Measurements from ENCODE around the gene ZNF627. TPM values are rescaled to one million over a fixed set of nuclear protein-coding genes. Genes with fewer than 3 reads are reported as not detected.
"Not testable (repeated sequence)": the region's sequence is repeated elsewhere in the genome, so short reads cannot be mapped to it uniquely, and the experiment has no call there.

ZNF627 gene
- total RNA-seq, 1 donor from 2014 or later, result 48.2 TPM

GRCh38 chr19:11566164-11566563, 31.1 kb upstream of the ZNF627 start:
- no peak for DNase-seq
- no peaks in the 10 kb centered on the region for H3K4me1 Mint-ChIP-seq (ENCODE audit: low read depth, unreplicated experiment)
- H3K36me3 Mint-ChIP-seq (ENCODE audit: unreplicated experiment), result no peaks in the 10 kb centered on the region
- TF ChIP-seq, protein P1, sequence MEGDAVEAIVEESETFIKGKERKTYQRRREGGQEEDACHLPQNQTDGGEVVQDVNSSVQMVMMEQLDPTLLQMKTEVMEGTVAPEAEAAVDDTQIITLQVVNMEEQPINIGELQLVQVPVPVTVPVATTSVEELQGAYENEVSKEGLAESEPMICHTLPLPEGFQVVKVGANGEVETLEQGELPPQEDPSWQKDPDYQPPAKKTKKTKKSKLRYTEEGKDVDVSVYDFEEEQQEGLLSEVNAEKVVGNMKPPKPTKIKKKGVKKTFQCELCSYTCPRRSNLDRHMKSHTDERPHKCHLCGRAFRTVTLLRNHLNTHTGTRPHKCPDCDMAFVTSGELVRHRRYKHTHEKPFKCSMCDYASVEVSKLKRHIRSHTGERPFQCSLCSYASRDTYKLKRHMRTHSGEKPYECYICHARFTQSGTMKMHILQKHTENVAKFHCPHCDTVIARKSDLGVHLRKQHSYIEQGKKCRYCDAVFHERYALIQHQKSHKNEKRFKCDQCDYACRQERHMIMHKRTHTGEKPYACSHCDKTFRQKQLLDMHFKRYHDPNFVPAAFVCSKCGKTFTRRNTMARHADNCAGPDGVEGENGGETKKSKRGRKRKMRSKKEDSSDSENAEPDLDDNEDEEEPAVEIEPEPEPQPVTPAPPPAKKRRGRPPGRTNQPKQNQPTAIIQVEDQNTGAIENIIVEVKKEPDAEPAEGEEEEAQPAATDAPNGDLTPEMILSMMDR (IDR thresholded peaks at IDR 0.05; ENCODE audit: partially characterized antibody, unreplicated experiment), result no peak
- H3K27me3 Mint-ChIP-seq (ENCODE audit: unreplicated experiment), result peaks cover 6% of the 10 kb centered on the region
- H3K4me3 Mint-ChIP-seq (ENCODE audit: unreplicated experiment), result no peak overlapping the region
- H3K9me3 Mint-ChIP-seq (ENCODE audit: unreplicated experiment), result no peaks in the 10 kb centered on the region
- no peak overlapping the region for H3K27ac Mint-ChIP-seq (ENCODE audit: unreplicated experiment)

DNA sequence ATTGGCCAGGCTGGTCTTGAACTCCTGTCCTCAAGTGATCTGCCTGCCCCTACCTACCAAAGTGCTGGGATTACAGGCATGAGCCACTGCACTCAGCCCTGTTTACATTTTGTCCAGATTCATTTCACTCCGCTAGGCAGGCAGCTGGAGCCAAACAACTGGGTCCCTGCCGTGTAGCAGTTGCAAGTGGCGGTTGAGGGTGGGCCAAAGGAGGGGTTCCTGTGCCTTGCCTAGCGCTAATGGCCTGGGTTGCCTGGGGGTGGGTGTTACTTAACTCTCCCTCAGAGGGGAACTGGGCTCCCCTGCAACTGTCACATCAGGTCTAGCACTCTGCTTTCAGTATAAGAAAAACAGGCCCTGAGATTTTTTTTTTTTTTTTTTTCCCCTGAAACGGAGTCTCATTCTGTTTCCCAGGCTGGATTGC, 27.2 kb upstream of the ZNF627 start:
- Mint-ChIP-seq H3K36me3 (ENCODE audit: unreplicated experiment) (no peaks in the 10 kb centered on the region), H3K9me3 (ENCODE audit: unreplicated experiment) (no peaks in the 10 kb centered on the region), H3K4me1 (ENCODE audit: low read depth, unreplicated experiment) (no peaks in the 10 kb centered on the region), H3K27ac (ENCODE audit: unreplicated experiment) (no peak overlapping the region), H3K27me3 (ENCODE audit: unreplicated experiment) (peaks cover 7% of the 10 kb centered on the region), H3K4me3 (ENCODE audit: unreplicated experiment) (no peak overlapping the region)
- TF ChIP-seq, protein P1 (IDR thresholded peaks at IDR 0.05; ENCODE audit: partially characterized antibody, unreplicated experiment), result no peak
- DNase-seq, result no peak

DNA sequence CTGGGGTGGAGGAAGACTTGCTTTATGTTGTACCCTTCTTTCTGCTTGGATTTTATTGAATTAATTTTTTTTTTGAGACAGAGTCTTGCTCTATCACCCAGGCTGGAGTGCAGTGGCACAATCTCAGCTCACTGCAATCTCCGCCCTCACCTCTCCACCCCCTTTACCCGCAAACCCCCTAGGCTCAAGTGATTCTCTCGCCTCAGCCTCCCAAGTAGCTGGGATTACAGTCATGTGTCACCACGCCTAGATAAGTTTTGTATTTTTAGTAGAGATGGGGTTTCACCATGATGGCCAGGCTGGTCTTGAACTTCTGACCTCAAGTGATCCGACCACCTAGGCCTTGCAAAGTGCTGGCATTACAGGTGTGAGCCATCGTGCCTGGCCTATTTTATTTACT, 23.9 kb upstream of the ZNF627 start:
- H3K27ac Mint-ChIP-seq (ENCODE audit: unreplicated experiment); H3K36me3 Mint-ChIP-seq (ENCODE audit: unreplicated experiment); DNase-seq; H3K9me3 Mint-ChIP-seq (ENCODE audit: unreplicated experiment); H3K4me3 Mint-ChIP-seq (ENCODE audit: unreplicated experiment); H3K4me1 Mint-ChIP-seq (ENCODE audit: low read depth, unreplicated experiment); H3K27me3 Mint-ChIP-seq (ENCODE audit: unreplicated experiment): not testable (repeated sequence)

DNA sequence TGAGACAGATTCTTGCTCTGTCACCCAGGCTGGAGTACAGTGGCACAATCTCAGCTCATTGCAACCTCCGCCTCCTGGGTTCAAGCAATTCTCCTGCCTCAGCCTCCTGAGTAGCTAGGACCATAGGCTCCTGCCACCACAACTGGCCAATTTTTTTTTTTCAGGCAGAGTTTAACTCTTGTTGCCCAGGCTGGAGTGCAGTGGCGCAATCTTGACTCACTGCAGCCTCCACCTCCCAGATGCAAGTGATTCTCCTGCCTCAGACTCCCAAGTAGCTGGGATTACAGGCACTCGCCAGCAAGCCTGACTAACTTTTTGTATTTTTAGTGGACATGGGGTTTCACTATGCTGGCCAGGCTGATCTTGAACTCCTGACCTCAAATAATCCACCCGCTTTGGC, 23.5 kb upstream of the ZNF627 start:
- not testable (repeated sequence) for H3K4me3 Mint-ChIP-seq (ENCODE audit: unreplicated experiment); DNase-seq; H3K27me3 Mint-ChIP-seq (ENCODE audit: unreplicated experiment); H3K36me3 Mint-ChIP-seq (ENCODE audit: unreplicated experiment); H3K4me1 Mint-ChIP-seq (ENCODE audit: low read depth, unreplicated experiment); H3K9me3 Mint-ChIP-seq (ENCODE audit: unreplicated experiment); H3K27ac Mint-ChIP-seq (ENCODE audit: unreplicated experiment)

DNA sequence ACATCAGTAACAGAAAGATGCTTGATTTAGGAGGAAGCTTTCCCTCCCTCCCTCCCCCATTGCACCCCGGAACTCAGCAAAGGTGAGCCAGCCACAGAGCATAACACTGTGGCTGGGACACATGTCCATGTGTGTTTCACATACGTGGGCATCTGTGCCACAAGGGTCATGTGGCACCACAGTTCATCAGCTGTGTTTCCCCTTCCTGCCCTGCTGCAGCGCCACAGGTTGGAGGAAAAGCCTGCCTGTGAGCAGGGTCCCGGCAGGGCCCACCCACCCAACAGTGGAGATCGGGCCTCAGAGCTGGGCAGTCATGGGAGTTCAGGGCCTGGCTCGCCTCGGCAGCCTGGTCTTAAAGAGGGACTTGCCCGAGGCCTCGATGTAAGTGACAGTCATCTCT, 22.6 kb upstream of the ZNF627 start:
- Mint-ChIP-seq H3K9me3 (ENCODE audit: unreplicated experiment) (no peaks in the 10 kb centered on the region), H3K27me3 (ENCODE audit: unreplicated experiment) (peaks cover 9% of the 10 kb centered on the region), H3K4me3 (ENCODE audit: unreplicated experiment) (no peak overlapping the region), H3K27ac (ENCODE audit: unreplicated experiment) (no peak overlapping the region), H3K4me1 (ENCODE audit: low read depth, unreplicated experiment) (no peaks in the 10 kb centered on the region), H3K36me3 (ENCODE audit: unreplicated experiment) (no peaks in the 10 kb centered on the region)
- DNase-seq, result no peak
- TF ChIP-seq, protein P1 (IDR thresholded peaks at IDR 0.05; ENCODE audit: partially characterized antibody, unreplicated experiment), result no peak

- Mint-ChIP-seq H3K27me3 (ENCODE audit: unreplicated experiment) (peaks cover 11% of the 10 kb centered on the region), H3K4me1 (ENCODE audit: low read depth, unreplicated experiment) (no peaks in the 10 kb centered on the region), H3K9me3 (ENCODE audit: unreplicated experiment) (no peaks in the 10 kb centered on the region), H3K4me3 (ENCODE audit: unreplicated experiment) (no peak overlapping the region), H3K27ac (ENCODE audit: unreplicated experiment) (no peak overlapping the region), H3K36me3 (ENCODE audit: unreplicated experiment) (no peaks in the 10 kb centered on the region)
- TF ChIP-seq, protein P1 (IDR thresholded peaks at IDR 0.05; ENCODE audit: partially characterized antibody, unreplicated experiment), result no peak
- DNase-seq, result no peak
These were observed 21.1 kb upstream of the ZNF627 start for GRCh38 chr19:11576227-11576626.

Measured in glutamatergic neuron (in vitro differentiated cells).